OCI-LY3 (cell line): ENCODE results near the gene UNC80.

Source experiments
- EZH2phosphoT487 ChIP-seq: fragments of 200-600 bp; shearing (Covaris generic); IDR thresholded peaks from 2 replicates; pipeline ENCODE4 v1.6.1; 2018; ENCODE audit warnings: antibody characterized with exemption, mixed run types, low read depth
- TF ChIP-seq, protein P1 (sequence below): fragments of 200-600, 300-600 bp; sonication (generic); IDR thresholded peaks from 2 replicates; pipeline ENCODE4 v1.5.1; 2014; ENCODE audit warnings: antibody characterized with exemption, low read length, low read depth

GRCh38 chr2:210038078-210038477, 266.4 kb downstream of the UNC80 start:
- TF ChIP-seq, protein P1, sequence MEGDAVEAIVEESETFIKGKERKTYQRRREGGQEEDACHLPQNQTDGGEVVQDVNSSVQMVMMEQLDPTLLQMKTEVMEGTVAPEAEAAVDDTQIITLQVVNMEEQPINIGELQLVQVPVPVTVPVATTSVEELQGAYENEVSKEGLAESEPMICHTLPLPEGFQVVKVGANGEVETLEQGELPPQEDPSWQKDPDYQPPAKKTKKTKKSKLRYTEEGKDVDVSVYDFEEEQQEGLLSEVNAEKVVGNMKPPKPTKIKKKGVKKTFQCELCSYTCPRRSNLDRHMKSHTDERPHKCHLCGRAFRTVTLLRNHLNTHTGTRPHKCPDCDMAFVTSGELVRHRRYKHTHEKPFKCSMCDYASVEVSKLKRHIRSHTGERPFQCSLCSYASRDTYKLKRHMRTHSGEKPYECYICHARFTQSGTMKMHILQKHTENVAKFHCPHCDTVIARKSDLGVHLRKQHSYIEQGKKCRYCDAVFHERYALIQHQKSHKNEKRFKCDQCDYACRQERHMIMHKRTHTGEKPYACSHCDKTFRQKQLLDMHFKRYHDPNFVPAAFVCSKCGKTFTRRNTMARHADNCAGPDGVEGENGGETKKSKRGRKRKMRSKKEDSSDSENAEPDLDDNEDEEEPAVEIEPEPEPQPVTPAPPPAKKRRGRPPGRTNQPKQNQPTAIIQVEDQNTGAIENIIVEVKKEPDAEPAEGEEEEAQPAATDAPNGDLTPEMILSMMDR: no peak
- no peak for TF ChIP-seq EZH2phosphoT487
